H9 (cell line): ENCODE measurements around the gene TNIP3. TPM values are rescaled to one million over a fixed set of nuclear protein-coding genes. Genes with fewer than 3 reads are reported as not detected.

Experiments
- DNase-seq: peaks from one replicate; pipeline ENCODE4 v3.0.0-alpha.2; 2017
- H2AFZ ChIP-seq: one replicate; pipeline ENCODE4 v1.6.1; 2013; ENCODE audit warnings: mild to moderate bottlenecking, low read length, control low read depth, moderate library complexity
- H2AK5ac ChIP-seq: 2 replicates; pipeline ENCODE4 v1.6.1; 2013; ENCODE audit warnings: low read length, control low read depth, mixed read lengths; ENCODE audit not compliant: insufficient read length
- H2BK120ac ChIP-seq: one replicate; pipeline ENCODE4 v1.6.1; 2013; ENCODE audit warnings: low read depth, mild to moderate bottlenecking, low read length, control low read depth, inconsistent platforms; ENCODE audit not compliant: poor library complexity, severe bottlenecking
- H2BK12ac ChIP-seq: 2 replicates; pipeline ENCODE4 v1.6.1; 2013; ENCODE audit warnings: low read length, control low read depth, mixed read lengths, low read depth; ENCODE audit not compliant: insufficient read length
- H2BK15ac ChIP-seq: 2 replicates; pipeline ENCODE4 v1.6.1; 2013; ENCODE audit warnings: low read depth, low read length, control low read depth
- H2BK20ac ChIP-seq: one replicate; pipeline ENCODE4 v1.6.1; 2013; ENCODE audit warnings: low read depth, mild to moderate bottlenecking, low read length, control low read depth, inconsistent platforms; ENCODE audit not compliant: poor library complexity, severe bottlenecking
- H2BK5ac ChIP-seq: 2 replicates; pipeline ENCODE4 v1.6.1; 2013; ENCODE audit warnings: low read length, control low read depth, mixed read lengths; ENCODE audit not compliant: insufficient read length
- H3K14ac ChIP-seq: 2 replicates; pipeline ENCODE4 v1.6.1; 2013; ENCODE audit warnings: low read length, control low read depth; ENCODE audit not compliant: insufficient read depth
- H3K18ac ChIP-seq: 2 replicates; pipeline ENCODE4 v1.6.1; 2013; ENCODE audit warnings: low read depth, mild to moderate bottlenecking, mixed read lengths, low read length, control low read depth; ENCODE audit not compliant: insufficient read length
- H3K23ac ChIP-seq: 2 replicates; pipeline ENCODE4 v1.6.1; 2013; ENCODE audit warnings: low read length, control low read depth, mixed read lengths, low read depth; ENCODE audit not compliant: insufficient read length
- H3K23me2 ChIP-seq: 2 replicates; pipeline ENCODE4 v1.6.1; 2013; ENCODE audit warnings: low read depth, mild to moderate bottlenecking, mixed read lengths, low read length, control low read depth; ENCODE audit not compliant: insufficient read length, poor library complexity, severe bottlenecking
- H3K27ac ChIP-seq: 2 replicates; pipeline ENCODE4 v1.5.1; 2013; ENCODE audit warnings: low read length, control low read depth, mixed read lengths, low read depth; ENCODE audit not compliant: insufficient read length
- H3K27me3 ChIP-seq: 2 replicates; pipeline ENCODE4 v1.6.1; 2013; ENCODE audit warnings: low read length, control low read depth, inconsistent platforms; ENCODE audit not compliant: insufficient read depth
- H3K4ac ChIP-seq: 2 replicates; pipeline ENCODE4 v1.6.1; 2013; ENCODE audit warnings: low read depth, mild to moderate bottlenecking, control low read depth, inconsistent platforms, low read length, moderate library complexity
- H3K4me1 ChIP-seq: 2 replicates; pipeline ENCODE4 v1.6.1; 2013; ENCODE audit warnings: low read length, control low read depth, inconsistent platforms; ENCODE audit not compliant: insufficient read depth
- H3K4me2 ChIP-seq: 2 replicates; pipeline ENCODE4 v1.6.1; 2013; ENCODE audit warnings: low read length, control low read depth, mixed read lengths; ENCODE audit not compliant: insufficient read length, insufficient read depth
- H3K56ac ChIP-seq: 2 replicates; pipeline ENCODE4 v1.6.1; 2013; ENCODE audit warnings: low read depth, mild to moderate bottlenecking, mixed read lengths, low read length, control low read depth; ENCODE audit not compliant: insufficient read length
- H3K79me1 ChIP-seq: 2 replicates; pipeline ENCODE4 v1.6.1; 2013; ENCODE audit warnings: low read depth, mild to moderate bottlenecking, moderate library complexity, low read length, control low read depth, inconsistent platforms; ENCODE audit not compliant: insufficient read depth, poor library complexity, severe bottlenecking
- H3K79me2 ChIP-seq: 2 replicates; pipeline ENCODE4 v1.6.1; 2013; ENCODE audit warnings: low read length, control low read depth, inconsistent platforms; ENCODE audit not compliant: insufficient read depth
- H3K9ac ChIP-seq: 2 replicates; pipeline ENCODE4 v1.6.1; 2013; ENCODE audit warnings: low read length, control low read depth, mixed read lengths; ENCODE audit not compliant: insufficient read length; ENCODE audit errors: extremely low read depth
- H3K9me3 ChIP-seq: one replicate; pipeline ENCODE4 v1.6.1; 2013; ENCODE audit warnings: low read depth, low read length, inconsistent platforms; ENCODE audit not compliant: control insufficient read depth
- H3T11ph ChIP-seq: one replicate; pipeline ENCODE4 v1.6.1; 2013; ENCODE audit warnings: mild to moderate bottlenecking, low read length, control low read depth, inconsistent platforms
- H4K20me1 ChIP-seq: one replicate; pipeline ENCODE4 v1.6.1; 2013; ENCODE audit not compliant: control insufficient read depth, insufficient read length, insufficient read depth
- H4K5ac ChIP-seq: 2 replicates; pipeline ENCODE4 v1.6.1; 2013; ENCODE audit warnings: low read depth, mild to moderate bottlenecking, mixed read lengths, low read length, control low read depth; ENCODE audit not compliant: insufficient read length
- H4K8ac ChIP-seq: replicated peaks from 2 replicates; pipeline ENCODE4 v1.6.1; 2013; ENCODE audit warnings: low read length, control low read depth, mixed read lengths, low read depth; ENCODE audit not compliant: insufficient read length
- H4K91ac ChIP-seq: 2 replicates; pipeline ENCODE4 v1.6.1; 2013; ENCODE audit warnings: low read depth, mild to moderate bottlenecking, moderate library complexity, mixed read lengths, low read length, control low read depth; ENCODE audit not compliant: insufficient read length
- H3K27ac Mint-ChIP-seq, 3 experiments: 2 replicates in 2 of 3; 3 replicates in 1 of 3; pipeline ENCODE4 v1.8.0; 2020 to 2021; ENCODE audit warnings: mixed read lengths in 3 of 3, mild to moderate bottlenecking in 1 of 3, moderate library complexity in 1 of 3
- H3K27me3 Mint-ChIP-seq: 2 replicates; pipeline ENCODE4 v1.8.0; 2021; ENCODE audit warnings: low read depth, mild to moderate bottlenecking, moderate library complexity, mixed read lengths
- H3K36me3 Mint-ChIP-seq, 3 experiments: 2 replicates in 2 of 3; 3 replicates in 1 of 3; pipeline ENCODE4 v1.8.0; 2020 to 2021; ENCODE audit warnings: low read depth in 3 of 3, mixed read lengths in 3 of 3; ENCODE audit not compliant: insufficient read depth in 1 of 3
- H3K4me1 Mint-ChIP-seq, 2 experiments: 2 replicates each; pipeline ENCODE4 v1.8.0; 2020; ENCODE audit warnings: mixed read lengths in 2 of 2
- H3K4me3 Mint-ChIP-seq, 2 experiments: 2 replicates in 1 of 2; 3 replicates in 1 of 2; pipeline ENCODE4 v1.8.0; 2020 to 2021; ENCODE audit warnings: mild to moderate bottlenecking in 2 of 2, mixed read lengths in 2 of 2, moderate library complexity in 1 of 2
- H3K9me3 Mint-ChIP-seq, 2 experiments: 2 replicates in 1 of 2; 3 replicates in 1 of 2; pipeline ENCODE4 v1.8.0; 2020; ENCODE audit warnings: mild to moderate bottlenecking in 2 of 2, mixed read lengths in 2 of 2, moderate library complexity in 1 of 2
- WGBS: extraction: QIAGEN DNeasy Blood & Tissue Kit; methylation state at CpG from one replicate; pipeline ENCODE4 v1.1.7; 2013; ENCODE audit warnings: missing lambda C conversion rate, low lambda C conversion rate, mixed read lengths; ENCODE audit not compliant: insufficient read length; ENCODE audit errors: extremely low coverage; 5-methylcytosine and 5-hydroxymethylcytosine counted together
- total RNA-seq: library from RNA; stranded (reverse); gene quantifications from 2 replicates; pipeline ENCODE4 v1.2.1, GENCODE V29; 2021
- TF ChIP-seq, protein P1 (sequence below): fragments of 200-600 bp; sonication (generic); conservative IDR thresholded peaks from 3 replicates; pipeline ENCODE4 v1.8.0; 2021; ENCODE audit warnings: antibody characterized with exemption, mild to moderate bottlenecking

The TNIP3 gene
- total RNA-seq, 1 experiment from 2014 or later = not detected

DNA sequence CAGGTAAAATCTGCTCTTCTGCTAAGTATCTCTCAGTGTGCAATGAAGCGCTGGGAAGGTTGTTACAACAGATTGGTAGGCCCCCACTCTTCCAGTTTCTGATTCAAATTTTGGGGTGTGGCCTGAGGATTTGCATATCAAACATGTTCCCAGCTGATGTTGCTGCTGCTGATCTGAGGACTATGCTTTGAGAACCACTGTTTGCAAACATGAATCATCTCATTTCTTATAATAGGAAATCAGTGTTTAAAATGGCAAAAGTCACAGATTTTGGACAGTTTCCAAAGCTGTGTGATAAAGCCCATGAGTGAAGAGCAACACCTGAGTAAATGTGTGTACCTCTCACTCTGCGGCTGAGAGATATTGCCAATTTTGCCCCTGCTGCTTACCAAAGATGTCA, 55.6 kb downstream of the TNIP3 start:
- no peaks in the 10 kb centered on the region for H3K79me2 ChIP-seq
- H3K27me3 Mint-ChIP-seq = no peaks in the 10 kb centered on the region
- H2AFZ ChIP-seq = no peak overlapping the region
- H3K4me1 ChIP-seq = no peaks in the 10 kb centered on the region
- H2BK120ac ChIP-seq = no peak overlapping the region
- WGBS = no CpG with 5 or more reads among the region's 2 CpGs
- H3K23ac ChIP-seq = no peak overlapping the region
- no peak overlapping the region for H3K18ac ChIP-seq
- no peaks in the 10 kb centered on the region for H3K9me3 Mint-ChIP-seq
- no peak overlapping the region for H2BK12ac ChIP-seq
- no peak overlapping the region for H2BK5ac ChIP-seq
- no peak overlapping the region for H3K4me3 Mint-ChIP-seq
- H3K56ac ChIP-seq = no peak overlapping the region
- no peaks in the 10 kb centered on the region for H3K23me2 ChIP-seq
- H4K5ac ChIP-seq = no peak overlapping the region
- H2AK5ac ChIP-seq = no peak overlapping the region
- H3K79me1 ChIP-seq = no peaks in the 10 kb centered on the region
- H3K9ac ChIP-seq = no peak overlapping the region
- no peak overlapping the region for H2BK15ac ChIP-seq
- H3K9me3 ChIP-seq = no peaks in the 10 kb centered on the region
- H3T11ph ChIP-seq = no peak overlapping the region
- H3K4ac ChIP-seq = no peak overlapping the region
- H3K36me3 Mint-ChIP-seq = no peaks in the 10 kb centered on the region
- no peaks in the 10 kb centered on the region for H3K27me3 ChIP-seq
- H3K4me2 ChIP-seq = no peak overlapping the region
- no peak for DNase-seq
- H3K14ac ChIP-seq = no peak overlapping the region
- H2BK20ac ChIP-seq = no peak overlapping the region
- TF ChIP-seq, protein P1, sequence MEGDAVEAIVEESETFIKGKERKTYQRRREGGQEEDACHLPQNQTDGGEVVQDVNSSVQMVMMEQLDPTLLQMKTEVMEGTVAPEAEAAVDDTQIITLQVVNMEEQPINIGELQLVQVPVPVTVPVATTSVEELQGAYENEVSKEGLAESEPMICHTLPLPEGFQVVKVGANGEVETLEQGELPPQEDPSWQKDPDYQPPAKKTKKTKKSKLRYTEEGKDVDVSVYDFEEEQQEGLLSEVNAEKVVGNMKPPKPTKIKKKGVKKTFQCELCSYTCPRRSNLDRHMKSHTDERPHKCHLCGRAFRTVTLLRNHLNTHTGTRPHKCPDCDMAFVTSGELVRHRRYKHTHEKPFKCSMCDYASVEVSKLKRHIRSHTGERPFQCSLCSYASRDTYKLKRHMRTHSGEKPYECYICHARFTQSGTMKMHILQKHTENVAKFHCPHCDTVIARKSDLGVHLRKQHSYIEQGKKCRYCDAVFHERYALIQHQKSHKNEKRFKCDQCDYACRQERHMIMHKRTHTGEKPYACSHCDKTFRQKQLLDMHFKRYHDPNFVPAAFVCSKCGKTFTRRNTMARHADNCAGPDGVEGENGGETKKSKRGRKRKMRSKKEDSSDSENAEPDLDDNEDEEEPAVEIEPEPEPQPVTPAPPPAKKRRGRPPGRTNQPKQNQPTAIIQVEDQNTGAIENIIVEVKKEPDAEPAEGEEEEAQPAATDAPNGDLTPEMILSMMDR = no peak
- peaks cover 0 to 4% of the 10 kb centered on the region in 2 experiments; a peak in 1 of 4 replicates for H3K4me1 Mint-ChIP-seq
- H4K20me1 ChIP-seq = no peaks in the 10 kb centered on the region
- H4K91ac ChIP-seq = no peak overlapping the region
- H4K8ac ChIP-seq = no peak overlapping the region
- no peak overlapping the region for H3K27ac Mint-ChIP-seq
- no peak overlapping the region for H3K27ac ChIP-seq
